Peyer's patch (tissue), 4 donors: ENCODE results near the gene PEX5L.

ENCODE experiments used
- CTCF ChIP-seq, 6 experiments: fragments of 450-650 bp in 4 of 6; fragments of 200-600 bp in 2 of 6; sonication (generic) in 1 of 6; IDR thresholded peaks; one replicate each; pipeline ENCODE4 v1.5.1; 2017 to 2019; ENCODE audit warnings: antibody characterized with exemption in 6 of 6, mild to moderate bottlenecking in 3 of 6, moderate library complexity in 1 of 6
- POLR2A ChIP-seq, 2 donors: fragments of 450-650 bp; IDR thresholded peaks; one replicate each; pipeline ENCODE4 v1.5.1; 2017; ENCODE audit warnings: antibody characterized with exemption in 2 of 2, mild to moderate bottlenecking in 2 of 2, moderate library complexity in 2 of 2

GRCh38 chr3:180048103-180048502 lies 11.4 kb upstream of the PEX5L start:
- TF ChIP-seq CTCF (IDR thresholded peaks at IDR 0.05) (no peak), POLR2A (IDR thresholded peaks at IDR 0.05) (no peak)
